GM12892 (cell line): ENCODE results near the gene TRPM2.

Source experiments
- POLR2A ChIP-seq: IDR thresholded peaks from 2 replicates; pipeline ENCODE4 v1.6.1; 2011; ENCODE audit warnings: low read depth, low read length, control low read depth
- POLR2AphosphoS5 ChIP-seq: IDR thresholded peaks from 2 replicates; pipeline ENCODE4 v1.6.1; 2011; ENCODE audit warnings: low read depth, low read length, control low read depth

GRCh38 chr21:44304877-44305293 is 48.5 kb upstream of the TRPM2 start:
- TF ChIP-seq POLR2A (no peak), POLR2AphosphoS5 (no peak)
